ENCODE measurements around the gene SYAP1.

- no peak for TF ChIP-seq POLR2AphosphoS5 (IDR thresholded peaks at IDR 0.05; ENCODE audit: low read depth, low read length)
- TF ChIP-seq POLR2A (IDR thresholded peaks at IDR 0.05; ENCODE audit: low read depth, low read length): no peak
- TF ChIP-seq PAX5 (IDR thresholded peaks at IDR 0.05; ENCODE audit: insufficient read depth, low read length, severe bottlenecking): no peak
These were observed 7.4 kb upstream of the SYAP1 start for GRCh38 chrX:16711893-16712547.
